SK-N-SH (cell line): ENCODE data around the gene SEL1L2.

Experiments used
- EP300 ChIP-seq, 2 experiments: IDR thresholded peaks; 2 replicates each; pipeline versions ENCODE4 v1.4.0 to v1.6.1; 2012; ENCODE audit warnings: borderline replicate concordance in 1 of 2, low read depth in 1 of 2, low read length in 1 of 2
- GABPA ChIP-seq: IDR thresholded peaks from 2 replicates; pipeline ENCODE4 v1.4.0; 2012; ENCODE audit warnings: low read depth, mild to moderate bottlenecking
- GATA2 ChIP-seq: sonication (generic); formaldehyde crosslinking; IDR thresholded peaks from 2 replicates; pipeline ENCODE4 v1.5.0; 2020; ENCODE audit warnings: mild to moderate bottlenecking, missing genetic modification reagents
- JUND ChIP-seq: IDR thresholded peaks from 2 replicates; pipeline ENCODE4 v1.4.0; 2012
- POLR2AphosphoS5 ChIP-seq: IDR thresholded peaks from 2 replicates; pipeline ENCODE4 v1.6.1; 2012; ENCODE audit warnings: low read depth, low read length
- RAD21 ChIP-seq: IDR thresholded peaks from 2 replicates; pipeline ENCODE4 v1.6.1; 2012; ENCODE audit warnings: mild to moderate bottlenecking, low read length
- RXRA ChIP-seq: IDR thresholded peaks from 2 replicates; pipeline ENCODE4 v1.4.0; 2012; ENCODE audit warnings: low read depth, mild to moderate bottlenecking, borderline replicate concordance
- SIN3A ChIP-seq: IDR thresholded peaks from 2 replicates; pipeline ENCODE4 v1.6.1; 2012; ENCODE audit warnings: low read depth, mild to moderate bottlenecking, low read length, moderate library complexity, borderline replicate concordance
- SMC3 ChIP-seq: IDR thresholded peaks from 2 replicates; pipeline ENCODE4 v1.6.1; 2012; ENCODE audit warnings: low read depth, low read length, improper control_type of control experiment
- TF ChIP-seq, protein P1 (sequence below): fragments of 200-600 bp; sonication (generic); IDR thresholded peaks from 2 replicates; pipeline ENCODE4 v1.6.1; 2017; ENCODE audit warnings: antibody characterized with exemption, mild to moderate bottlenecking, moderate library complexity
- TF ChIP-seq, protein P2 (sequence below): IDR thresholded peaks from 2 replicates; pipeline ENCODE4 v1.4.0; 2012; ENCODE audit warnings: low read depth
- TF ChIP-seq, protein P3 (sequence below): IDR thresholded peaks from 2 replicates; pipeline ENCODE4 v1.6.1; 2012; ENCODE audit warnings: mild to moderate bottlenecking, low read depth, low read length, moderate library complexity
- TF ChIP-seq, protein P4 (sequence below): fragments of 150-350 bp; IDR thresholded peaks from 2 replicates; pipeline ENCODE4 v1.6.1; 2017; ENCODE audit warnings: antibody characterized with exemption, low read length, low read depth, borderline replicate concordance

DNA sequence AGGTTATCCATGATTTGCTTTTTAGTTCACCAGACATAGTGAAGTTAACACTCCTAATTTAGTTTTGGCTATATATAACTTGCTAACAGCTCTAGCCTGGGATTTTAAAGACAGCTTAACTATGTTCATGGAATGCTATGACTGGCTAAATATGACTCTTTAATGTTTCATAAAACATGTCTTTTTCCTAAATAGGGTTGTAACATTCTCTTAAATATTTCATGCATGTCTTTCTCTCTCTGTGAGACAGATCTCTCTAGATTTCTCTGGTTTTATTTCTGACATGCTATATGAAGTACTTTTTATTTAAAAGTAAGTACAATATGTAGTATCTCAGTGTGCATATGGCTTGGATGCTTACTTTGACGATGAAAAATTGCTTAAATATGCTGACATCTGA is 40.6 kb upstream of the SEL1L2 start:
- TF ChIP-seq GABPA, result no peak
- no peak for TF ChIP-seq JUND
- TF ChIP-seq, protein P1, sequence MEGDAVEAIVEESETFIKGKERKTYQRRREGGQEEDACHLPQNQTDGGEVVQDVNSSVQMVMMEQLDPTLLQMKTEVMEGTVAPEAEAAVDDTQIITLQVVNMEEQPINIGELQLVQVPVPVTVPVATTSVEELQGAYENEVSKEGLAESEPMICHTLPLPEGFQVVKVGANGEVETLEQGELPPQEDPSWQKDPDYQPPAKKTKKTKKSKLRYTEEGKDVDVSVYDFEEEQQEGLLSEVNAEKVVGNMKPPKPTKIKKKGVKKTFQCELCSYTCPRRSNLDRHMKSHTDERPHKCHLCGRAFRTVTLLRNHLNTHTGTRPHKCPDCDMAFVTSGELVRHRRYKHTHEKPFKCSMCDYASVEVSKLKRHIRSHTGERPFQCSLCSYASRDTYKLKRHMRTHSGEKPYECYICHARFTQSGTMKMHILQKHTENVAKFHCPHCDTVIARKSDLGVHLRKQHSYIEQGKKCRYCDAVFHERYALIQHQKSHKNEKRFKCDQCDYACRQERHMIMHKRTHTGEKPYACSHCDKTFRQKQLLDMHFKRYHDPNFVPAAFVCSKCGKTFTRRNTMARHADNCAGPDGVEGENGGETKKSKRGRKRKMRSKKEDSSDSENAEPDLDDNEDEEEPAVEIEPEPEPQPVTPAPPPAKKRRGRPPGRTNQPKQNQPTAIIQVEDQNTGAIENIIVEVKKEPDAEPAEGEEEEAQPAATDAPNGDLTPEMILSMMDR, result no peak
- no peak for TF ChIP-seq EP300 (IDR thresholded peaks at IDR 0.05; ENCODE audit: borderline replicate concordance in 1 of 2, low read depth in 1 of 2, low read length in 1 of 2)
- no peak for TF ChIP-seq SMC3
- no peak for TF ChIP-seq GATA2 (CRISPR knock-in tag)
- no peak for TF ChIP-seq RAD21
- TF ChIP-seq, protein P2, sequence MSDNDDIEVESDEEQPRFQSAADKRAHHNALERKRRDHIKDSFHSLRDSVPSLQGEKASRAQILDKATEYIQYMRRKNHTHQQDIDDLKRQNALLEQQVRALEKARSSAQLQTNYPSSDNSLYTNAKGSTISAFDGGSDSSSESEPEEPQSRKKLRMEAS, result no peak
- TF ChIP-seq RXRA, result no peak
- TF ChIP-seq POLR2AphosphoS5, result no peak
- no peak for TF ChIP-seq SIN3A
- TF ChIP-seq, protein P3, sequence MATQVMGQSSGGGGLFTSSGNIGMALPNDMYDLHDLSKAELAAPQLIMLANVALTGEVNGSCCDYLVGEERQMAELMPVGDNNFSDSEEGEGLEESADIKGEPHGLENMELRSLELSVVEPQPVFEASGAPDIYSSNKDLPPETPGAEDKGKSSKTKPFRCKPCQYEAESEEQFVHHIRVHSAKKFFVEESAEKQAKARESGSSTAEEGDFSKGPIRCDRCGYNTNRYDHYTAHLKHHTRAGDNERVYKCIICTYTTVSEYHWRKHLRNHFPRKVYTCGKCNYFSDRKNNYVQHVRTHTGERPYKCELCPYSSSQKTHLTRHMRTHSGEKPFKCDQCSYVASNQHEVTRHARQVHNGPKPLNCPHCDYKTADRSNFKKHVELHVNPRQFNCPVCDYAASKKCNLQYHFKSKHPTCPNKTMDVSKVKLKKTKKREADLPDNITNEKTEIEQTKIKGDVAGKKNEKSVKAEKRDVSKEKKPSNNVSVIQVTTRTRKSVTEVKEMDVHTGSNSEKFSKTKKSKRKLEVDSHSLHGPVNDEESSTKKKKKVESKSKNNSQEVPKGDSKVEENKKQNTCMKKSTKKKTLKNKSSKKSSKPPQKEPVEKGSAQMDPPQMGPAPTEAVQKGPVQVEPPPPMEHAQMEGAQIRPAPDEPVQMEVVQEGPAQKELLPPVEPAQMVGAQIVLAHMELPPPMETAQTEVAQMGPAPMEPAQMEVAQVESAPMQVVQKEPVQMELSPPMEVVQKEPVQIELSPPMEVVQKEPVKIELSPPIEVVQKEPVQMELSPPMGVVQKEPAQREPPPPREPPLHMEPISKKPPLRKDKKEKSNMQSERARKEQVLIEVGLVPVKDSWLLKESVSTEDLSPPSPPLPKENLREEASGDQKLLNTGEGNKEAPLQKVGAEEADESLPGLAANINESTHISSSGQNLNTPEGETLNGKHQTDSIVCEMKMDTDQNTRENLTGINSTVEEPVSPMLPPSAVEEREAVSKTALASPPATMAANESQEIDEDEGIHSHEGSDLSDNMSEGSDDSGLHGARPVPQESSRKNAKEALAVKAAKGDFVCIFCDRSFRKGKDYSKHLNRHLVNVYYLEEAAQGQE, result no peak
- TF ChIP-seq, protein P4, sequence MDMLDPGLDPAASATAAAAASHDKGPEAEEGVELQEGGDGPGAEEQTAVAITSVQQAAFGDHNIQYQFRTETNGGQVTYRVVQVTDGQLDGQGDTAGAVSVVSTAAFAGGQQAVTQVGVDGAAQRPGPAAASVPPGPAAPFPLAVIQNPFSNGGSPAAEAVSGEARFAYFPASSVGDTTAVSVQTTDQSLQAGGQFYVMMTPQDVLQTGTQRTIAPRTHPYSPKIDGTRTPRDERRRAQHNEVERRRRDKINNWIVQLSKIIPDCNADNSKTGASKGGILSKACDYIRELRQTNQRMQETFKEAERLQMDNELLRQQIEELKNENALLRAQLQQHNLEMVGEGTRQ, result no peak
